Transverse colon (tissue), 4 donors: ENCODE measurements around the gene TENM4.

ENCODE experiments used
- EP300 ChIP-seq: sonication (generic); formaldehyde crosslinking; IDR thresholded peaks from one replicate; pipeline ENCODE4 v1.6.1; 2017; ENCODE audit warnings: antibody characterized with exemption, low read depth
- POLR2A ChIP-seq: fragments of 450-650 bp; IDR thresholded peaks from one replicate; pipeline ENCODE4 v1.6.1; 2016; ENCODE audit warnings: antibody characterized with exemption, mild to moderate bottlenecking, moderate library complexity
- POLR2AphosphoS5 ChIP-seq, 3 donors: sonication (generic); formaldehyde crosslinking; IDR thresholded peaks; one replicate each; pipeline ENCODE4 v1.6.1; 2016; ENCODE audit warnings: antibody characterized with exemption in 3 of 3
- TF ChIP-seq, protein P1 (sequence below), 5 experiments: fragments of 200-600 bp in 3 of 5; fragments of 450-650 bp in 2 of 5; sonication (generic) in 3 of 5; IDR thresholded peaks; 1 replicate in 2 of 5; 2 replicates in 3 of 5; pipeline ENCODE4 v1.5.1; 2016 to 2017; ENCODE audit warnings: antibody characterized with exemption in 5 of 5, inconsistent platforms in 3 of 5, mild to moderate bottlenecking in 2 of 5, moderate library complexity in 1 of 5

GRCh38 chr11:79461144-79461543 is 20.3 kb upstream of the TENM4 start:
- TF ChIP-seq EP300 (no peak), POLR2A (no peak), POLR2AphosphoS5 (IDR thresholded peaks at IDR 0.05) (no peak)
- TF ChIP-seq, protein P1, sequence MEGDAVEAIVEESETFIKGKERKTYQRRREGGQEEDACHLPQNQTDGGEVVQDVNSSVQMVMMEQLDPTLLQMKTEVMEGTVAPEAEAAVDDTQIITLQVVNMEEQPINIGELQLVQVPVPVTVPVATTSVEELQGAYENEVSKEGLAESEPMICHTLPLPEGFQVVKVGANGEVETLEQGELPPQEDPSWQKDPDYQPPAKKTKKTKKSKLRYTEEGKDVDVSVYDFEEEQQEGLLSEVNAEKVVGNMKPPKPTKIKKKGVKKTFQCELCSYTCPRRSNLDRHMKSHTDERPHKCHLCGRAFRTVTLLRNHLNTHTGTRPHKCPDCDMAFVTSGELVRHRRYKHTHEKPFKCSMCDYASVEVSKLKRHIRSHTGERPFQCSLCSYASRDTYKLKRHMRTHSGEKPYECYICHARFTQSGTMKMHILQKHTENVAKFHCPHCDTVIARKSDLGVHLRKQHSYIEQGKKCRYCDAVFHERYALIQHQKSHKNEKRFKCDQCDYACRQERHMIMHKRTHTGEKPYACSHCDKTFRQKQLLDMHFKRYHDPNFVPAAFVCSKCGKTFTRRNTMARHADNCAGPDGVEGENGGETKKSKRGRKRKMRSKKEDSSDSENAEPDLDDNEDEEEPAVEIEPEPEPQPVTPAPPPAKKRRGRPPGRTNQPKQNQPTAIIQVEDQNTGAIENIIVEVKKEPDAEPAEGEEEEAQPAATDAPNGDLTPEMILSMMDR (IDR thresholded peaks at IDR 0.05) = peak; percentile 22 to 38 (median 28)
